Liver (tissue), 9 donors: ENCODE data around the gene ALPK3. TPM values are rescaled to one million over a fixed set of nuclear protein-coding genes. Genes with fewer than 3 reads are reported as not detected.
A peak's percentile ranks its signal among the peaks of the same experiment; 100 is the strongest.

ENCODE experiments used
- DNase-seq: peaks from one replicate; pipeline ENCODE4 v3.0.0-alpha.2; 2017; ENCODE audit warnings: low spot score
- H3K27ac ChIP-seq, 2 donors: one replicate each; pipeline ENCODE4 v1.7.0; 2013; ENCODE audit warnings: inconsistent platforms in 2 of 2, low read length in 2 of 2, control low read depth in 1 of 2, low read depth in 1 of 2, mild to moderate bottlenecking in 1 of 2
- H3K27me3 ChIP-seq, 4 donors: one replicate each; pipeline versions ENCODE4 v1.6.1 to v1.7.0; 2013; ENCODE audit warnings: low read length in 3 of 4, inconsistent platforms in 1 of 4, mild to moderate bottlenecking in 1 of 4, moderate library complexity in 1 of 4; ENCODE audit not compliant: control insufficient read depth in 4 of 4, insufficient read depth in 4 of 4
- H3K36me3 ChIP-seq, 4 donors: one replicate each; pipeline versions ENCODE4 v1.6.1 to v1.7.0; 2013; ENCODE audit warnings: low read length in 3 of 4, mild to moderate bottlenecking in 3 of 4, low read depth in 1 of 4, moderate library complexity in 1 of 4; ENCODE audit not compliant: control insufficient read depth in 4 of 4, insufficient read depth in 3 of 4
- H3K4me1 ChIP-seq, 4 donors: one replicate each; pipeline versions ENCODE4 v1.6.1 to v1.7.0; 2013; ENCODE audit warnings: low read length in 3 of 4, mild to moderate bottlenecking in 3 of 4, moderate library complexity in 1 of 4; ENCODE audit not compliant: control insufficient read depth in 4 of 4, insufficient read depth in 4 of 4
- H3K4me3 ChIP-seq, 3 donors: one replicate each; pipeline versions ENCODE4 v1.6.1 to v1.7.0; 2013; ENCODE audit warnings: low read length in 3 of 3, control low read depth in 1 of 3, low read depth in 1 of 3, mild to moderate bottlenecking in 1 of 3
- H3K9ac ChIP-seq, 2 donors: one replicate each; pipeline ENCODE4 v1.7.0; 2013; ENCODE audit warnings: low read length in 2 of 2, mild to moderate bottlenecking in 2 of 2, moderate library complexity in 2 of 2, control low read depth in 1 of 2, low read depth in 1 of 2
- H3K9me3 ChIP-seq, 4 donors: one replicate each; pipeline versions ENCODE4 v1.6.1 to v1.7.0; 2013; ENCODE audit warnings: low read length in 3 of 4; ENCODE audit not compliant: control insufficient read depth in 4 of 4
- ATF3 ChIP-seq: IDR thresholded peaks from 2 replicates; pipeline ENCODE4 v1.6.1; 2016; ENCODE audit warnings: antibody characterized with exemption
- CTCF ChIP-seq: fragments of 150-350 bp; IDR thresholded peaks from 2 replicates; pipeline ENCODE4 v1.5.1; 2017; ENCODE audit warnings: improper control_type of control experiment, low read depth, low read length; ENCODE audit not compliant: missing input control
- EGR1 ChIP-seq, 2 donors: IDR thresholded peaks; 2 replicates each; pipeline ENCODE4 v1.6.1; 2016 to 2018; ENCODE audit warnings: antibody characterized with exemption in 2 of 2, low read depth in 2 of 2
- FOXA1 ChIP-seq: IDR thresholded peaks from 2 replicates; pipeline ENCODE4 v1.6.1; 2016; ENCODE audit warnings: antibody characterized with exemption
- FOXA2 ChIP-seq: IDR thresholded peaks from 2 replicates; pipeline ENCODE4 v1.6.1; 2016; ENCODE audit warnings: antibody characterized with exemption
- GABPA ChIP-seq, 2 donors: IDR thresholded peaks in 1 of 2; conservative IDR thresholded peaks in 1 of 2; 2 replicates each; pipeline ENCODE4 v1.6.1; 2016; ENCODE audit warnings: antibody characterized with exemption in 2 of 2, mild to moderate bottlenecking in 1 of 2, moderate library complexity in 1 of 2
- HNF4A ChIP-seq, 2 donors: conservative IDR thresholded peaks; 2 replicates each; pipeline ENCODE4 v1.6.1; 2016; ENCODE audit warnings: antibody characterized with exemption in 2 of 2, mild to moderate bottlenecking in 2 of 2
- HNF4G ChIP-seq: IDR thresholded peaks from 2 replicates; pipeline ENCODE4 v1.6.1; 2016; ENCODE audit warnings: antibody characterized with exemption
- JUND ChIP-seq, 2 donors: IDR thresholded peaks; 2 replicates each; pipeline ENCODE4 v1.6.1; 2016; ENCODE audit warnings: antibody characterized with exemption in 2 of 2
- MAX ChIP-seq: IDR thresholded peaks from 2 replicates; pipeline ENCODE4 v1.6.1; 2016; ENCODE audit warnings: antibody characterized with exemption
- NR2F2 ChIP-seq: IDR thresholded peaks from 2 replicates; pipeline ENCODE4 v1.6.1; 2016; ENCODE audit warnings: antibody characterized with exemption
- RAD21 ChIP-seq, 2 donors: IDR thresholded peaks; 2 replicates each; pipeline ENCODE4 v1.6.1; 2016; ENCODE audit warnings: antibody characterized with exemption in 2 of 2, mild to moderate bottlenecking in 2 of 2
- REST ChIP-seq: IDR thresholded peaks from 2 replicates; pipeline ENCODE4 v1.6.1; 2016; ENCODE audit warnings: antibody characterized with exemption, mild to moderate bottlenecking
- RXRA ChIP-seq, 2 donors: IDR thresholded peaks; 2 replicates each; pipeline ENCODE4 v1.6.1; 2017 to 2018; ENCODE audit warnings: antibody characterized with exemption in 2 of 2, mild to moderate bottlenecking in 1 of 2
- SP1 ChIP-seq: IDR thresholded peaks from 2 replicates; pipeline ENCODE4 v1.6.1; 2018; ENCODE audit warnings: antibody characterized with exemption, mild to moderate bottlenecking
- TAF1 ChIP-seq: conservative IDR thresholded peaks from 2 replicates; pipeline ENCODE4 v1.6.1; 2016; ENCODE audit warnings: antibody characterized with exemption, mild to moderate bottlenecking
- YY1 ChIP-seq: IDR thresholded peaks from 2 replicates; pipeline ENCODE4 v1.6.1; 2016; ENCODE audit warnings: antibody characterized with exemption, mild to moderate bottlenecking
- ZBTB33 ChIP-seq: IDR thresholded peaks from 2 replicates; pipeline ENCODE4 v1.6.1; 2016; ENCODE audit warnings: antibody characterized with exemption
- WGBS: extraction: QIAGEN DNeasy Blood & Tissue Kit; methylation state at CpG from one replicate; pipeline ENCODE4 v1.1.7; 2013; 5-methylcytosine and 5-hydroxymethylcytosine counted together
- polyA plus RNA-seq, 2 donors: library from polyadenylated mRNA; stranded (reverse) in 1 of 2; unstranded in 1 of 2; fragments of 200-250 nt in 1 of 2; fragments of >200 nt in 1 of 2; fragmentation: Nextera tagmentation in 1 of 2; extraction: Ambion mirVana in 1 of 2; gene quantifications; one replicate each; pipeline versions ENCODE4 v1.2.1 to v1.2.3, GENCODE V29; 2013 to 2015
- total RNA-seq, 2 donors: library from RNA; depleted of rRNA; stranded (reverse); fragments of >200 nt; gene quantifications; one replicate each; pipeline ENCODE4 v1.2.3, GENCODE V29; 2014
- donor health status: healthy.
- donor health status: healthy.
- donor health status: healthy.
- donor health status: healthy.
- donor health status: healthy.

ALPK3 gene
- total and polyA plus RNA-seq, 4 donors = 0.96 to 10.0 (median 2.8) TPM

- Histone ChIP-seq H3K4me1 (peaks cover 5 to 33% (median 12%) of the 10 kb centered on the region in 4 donors), H3K9ac (peak overlapping the region; percentile 65 to 95), H3K27me3 (no peaks in the 10 kb centered on the region), H3K9me3 (no peaks in the 10 kb centered on the region), H3K36me3 (peaks cover 0 to 4% (median 0%) of the 10 kb centered on the region in 4 donors), H3K27ac (peak overlapping the region; percentile 93 to 99), H3K4me3 (no peak overlapping the region)
- DNase-seq = no peak
- WGBS = 33% methylated on average over 6 of the region's 6 CpGs
- TF ChIP-seq FOXA2 (no peak), RAD21 (IDR thresholded peaks at IDR 0.05) (peak in 1 of 2 donors; percentile 38), YY1 (peak; percentile 76), ATF3 (peak; percentile 65), JUND (IDR thresholded peaks at IDR 0.05) (peak; percentile 79 to 82), SP1 (peak; percentile 41), EGR1 (IDR thresholded peaks at IDR 0.05; ENCODE audit: low read depth in 2 of 2) (no peak)
Measured at GRCh38 chr15:84883466-84883865, 66.3 kb downstream of the ALPK3 start.

- Histone ChIP-seq H3K4me3 (peak within 1 kb of the TSS; percentile 39 to 80 (median 74)), H3K9me3 (no peaks in the 10 kb centered on the region), H3K36me3 (peaks cover 0 to 5% (median under 1%) of the 10 kb centered on the region in 4 donors), H3K4me1 (peaks cover 5 to 33% (median 12%) of the 10 kb centered on the region in 4 donors), H3K27ac (peak within 1 kb of the TSS; percentile 93 to 99), H3K9ac (peak within 1 kb of the TSS; percentile 72 to 99), H3K27me3 (no peaks in the 10 kb centered on the region)
- 55% methylated on average over 11 of the region's 11 CpGs for WGBS
- peak; percentile 44 for DNase-seq
- TF ChIP-seq TAF1 (peak; percentile 95), FOXA1 (peak; percentile 70), FOXA2 (peak; percentile 59), ATF3 (no peak), RXRA (IDR thresholded peaks at IDR 0.05) (peak; percentile 89 to 95), SP1 (peak; percentile 99), RAD21 (IDR thresholded peaks at IDR 0.05) (peak; percentile 64 to 70), GABPA (IDR thresholded peaks at IDR 0.05 in 1 of 2, conservative IDR thresholded peaks at IDR 0.05 in 1 of 2) (no peak), NR2F2 (peak; percentile 29), YY1 (peak; percentile 80), ZBTB33 (peak; percentile 59), MAX (peak; percentile 95), EGR1 (IDR thresholded peaks at IDR 0.05; ENCODE audit: low read depth in 2 of 2) (peak in 1 of 2 donors; percentile 81), JUND (IDR thresholded peaks at IDR 0.05) (peak; percentile 66 to 88), CTCF (no peak), REST (peak; percentile 95), HNF4A (conservative IDR thresholded peaks at IDR 0.05) (peak; percentile 100), HNF4G (peak; percentile 98)
Measured at GRCh38 chr15:84883916-84884781, 67.0 kb downstream of the ALPK3 start, which contains the start of gene SLC28A1. SLC28A1 (plus strand) TSS chr15:84884662; CDS start chr15:84887761, 3,099 bp downstream.
